HG03095 (cell line): ENCODE measurements around the gene XRN2.
"Not testable (repeated sequence)": the region's sequence is repeated elsewhere in the genome, so short reads cannot be mapped to it uniquely, and the experiment has no call there.

ENCODE experiments used
- ATAC-seq: cut with Tn5 transposase; IDR thresholded peaks from one replicate; pipeline ENCODE4 v1.9.1; 2021; ENCODE audit warnings: moderate library complexity; ENCODE audit not compliant: unreplicated experiment

The XRN2 gene

DNA sequence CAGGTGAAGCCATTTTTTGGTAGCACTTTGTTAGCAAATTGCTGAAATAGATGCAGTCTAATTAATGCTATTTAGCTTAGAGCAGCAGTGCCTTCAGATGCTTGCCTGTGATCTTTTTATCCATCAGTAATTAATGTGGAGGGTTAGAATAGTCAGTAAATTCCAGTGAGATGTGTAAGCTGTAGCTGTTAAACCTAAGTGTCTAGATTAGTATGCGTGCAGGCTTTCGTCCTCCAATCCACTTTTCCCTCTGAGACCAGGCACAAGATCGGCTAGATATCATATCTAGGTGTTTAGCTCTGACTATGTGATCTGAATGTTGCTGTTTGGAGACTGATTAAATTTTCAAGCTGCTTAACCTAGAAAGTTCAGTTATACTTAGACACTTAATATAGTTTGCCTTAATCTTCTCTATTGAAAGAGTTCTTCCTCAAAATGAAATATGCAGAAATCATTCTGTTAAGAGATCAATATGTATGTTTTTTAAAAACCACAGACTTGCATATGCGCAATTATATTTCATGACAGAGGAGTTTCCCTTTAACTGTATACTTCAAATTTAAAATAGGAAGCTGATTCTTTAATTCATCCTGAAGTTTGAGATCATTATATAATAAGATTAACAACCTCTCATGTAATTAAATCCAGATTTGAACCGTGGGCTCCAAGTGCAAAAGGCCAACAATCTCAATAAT lies 41.2 kb downstream of the XRN2 start:
- ATAC-seq: no peak

DNA sequence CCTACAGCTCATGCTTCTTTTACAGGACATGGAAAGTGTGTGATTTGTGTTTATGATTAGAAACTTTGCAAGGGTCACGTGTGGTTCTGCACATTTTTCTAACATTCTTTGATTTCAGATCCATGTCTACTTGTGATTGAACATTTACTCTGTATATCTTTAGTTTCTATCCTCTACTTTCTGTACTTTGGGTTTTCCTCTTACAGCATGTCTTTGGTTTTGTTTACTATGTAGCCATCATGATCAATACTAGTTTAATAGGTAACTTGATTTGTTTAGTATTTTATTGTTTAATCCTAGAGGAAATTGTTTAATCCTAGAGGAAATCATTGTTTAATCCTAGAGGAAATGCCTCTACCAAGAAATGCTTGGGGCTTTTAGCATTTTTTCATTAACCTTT lies 41.8 kb downstream of the XRN2 start:
- no peak for ATAC-seq

DNA sequence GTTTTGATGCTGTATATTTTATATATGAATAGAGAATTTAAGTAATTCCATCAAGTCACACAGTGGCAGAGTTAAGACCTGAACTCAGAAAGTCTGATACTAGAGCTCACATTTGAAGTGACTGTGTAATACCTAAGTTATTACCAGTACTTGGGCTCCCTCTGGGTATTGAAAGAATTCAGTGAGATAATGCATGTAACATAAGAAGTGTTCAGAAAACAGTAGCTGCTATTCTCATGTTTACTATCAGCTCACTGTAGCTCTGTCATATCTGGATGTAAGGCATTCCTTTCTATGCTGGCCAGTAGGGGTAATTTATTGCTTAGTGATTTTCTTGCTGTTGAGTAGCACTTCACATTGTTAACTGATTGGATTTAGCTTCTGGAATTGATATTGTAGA lies 49.6 kb downstream of the XRN2 start:
- no peak for ATAC-seq

DNA sequence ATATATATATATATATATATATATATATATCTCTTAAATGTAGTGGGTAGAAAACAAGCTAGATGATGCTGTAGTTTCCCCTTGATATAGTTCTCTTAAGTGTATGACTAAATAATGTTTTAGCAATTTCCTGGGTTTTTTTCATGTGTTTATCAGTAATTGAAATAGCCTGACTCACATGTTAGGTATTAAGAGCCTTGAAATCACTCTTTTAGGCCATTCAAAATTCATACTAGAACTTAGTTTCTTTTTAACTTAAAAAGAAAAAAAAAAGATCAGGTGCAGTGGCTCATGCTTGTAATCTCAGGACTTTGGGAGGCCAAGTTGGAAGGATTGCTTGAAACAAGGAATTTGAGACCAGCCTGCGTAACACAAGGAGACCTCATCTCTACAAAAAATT lies 50.1 kb downstream of the XRN2 start:
- no peak for ATAC-seq

DNA sequence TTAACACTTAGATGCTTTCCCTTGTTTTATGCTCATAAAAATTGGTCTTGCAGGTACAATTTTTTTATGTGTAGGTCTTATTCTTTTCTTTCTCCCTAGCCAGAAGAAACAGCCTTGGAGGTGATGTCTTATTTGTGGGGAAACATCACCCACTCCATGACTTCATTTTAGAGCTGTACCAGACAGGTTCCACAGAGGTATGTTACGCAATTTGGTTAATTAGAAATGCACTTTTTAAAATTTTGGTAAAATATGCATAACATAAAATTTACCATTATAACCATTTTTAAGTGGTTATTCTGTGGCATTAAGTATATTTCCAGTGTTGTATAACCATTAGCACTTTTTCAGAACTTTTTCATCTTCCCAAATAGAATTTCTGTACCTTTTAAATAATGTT lies 52.9 kb downstream of the XRN2 start:
- ATAC-seq: no peak

DNA sequence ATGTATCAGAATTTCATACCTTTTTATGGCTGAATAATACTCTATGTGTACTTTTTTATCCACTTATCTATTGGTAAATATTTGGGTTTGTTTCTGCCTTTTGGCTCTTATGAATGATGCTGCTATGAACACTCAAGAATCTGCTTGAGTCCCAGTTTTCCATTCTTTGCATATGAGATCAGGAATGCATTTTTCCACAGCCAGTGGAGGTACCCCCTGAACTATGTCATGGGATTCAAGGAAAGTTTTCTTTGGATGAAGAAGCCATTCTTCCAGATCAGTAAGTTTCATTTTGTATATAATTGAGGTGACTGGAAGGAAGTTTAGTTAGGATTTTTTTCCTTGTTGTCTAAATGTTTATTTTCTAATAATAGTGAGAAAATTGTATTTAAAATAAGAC lies 53.3 kb downstream of the XRN2 start:
- ATAC-seq: no peak

DNA sequence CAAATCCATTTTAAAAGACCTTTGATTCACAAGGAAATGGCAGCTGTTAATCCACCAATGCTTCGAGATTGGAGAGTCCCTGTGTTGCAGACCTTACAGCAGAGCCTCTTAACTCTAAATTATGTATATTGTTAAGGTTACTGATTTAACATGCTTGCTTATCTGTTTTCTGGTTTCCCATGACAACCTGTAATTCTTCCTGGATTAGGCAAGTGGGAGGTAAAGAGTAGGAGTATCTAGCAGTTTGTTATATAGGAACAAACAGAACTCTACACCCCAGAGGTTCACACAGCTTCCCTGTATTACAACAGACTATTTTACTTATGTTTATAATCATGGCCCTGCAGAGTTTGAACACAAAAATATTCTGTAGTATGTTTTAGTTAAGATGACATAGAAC lies 54.7 kb downstream of the XRN2 start:
- ATAC-seq: no peak

DNA sequence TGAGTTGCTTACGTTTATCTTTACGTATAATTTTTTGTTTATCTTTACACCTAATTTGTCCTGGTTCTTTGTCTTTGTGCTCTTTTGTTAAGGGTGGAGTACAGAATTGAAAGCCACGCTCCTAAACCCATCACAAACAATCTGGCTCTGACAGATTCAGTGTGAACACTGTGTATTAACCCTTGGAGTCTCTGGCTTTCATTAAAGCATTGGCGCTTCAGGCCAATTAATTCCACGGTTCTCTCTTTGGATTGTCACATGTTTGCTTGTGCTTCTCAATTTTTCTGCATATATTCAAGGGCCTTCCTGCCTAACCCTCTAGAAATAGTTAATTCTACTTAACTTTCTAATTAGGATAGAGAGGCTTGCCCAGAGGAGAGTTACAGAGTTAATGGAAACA lies 55.6 kb downstream of the XRN2 start:
- ATAC-seq: no peak

DNA sequence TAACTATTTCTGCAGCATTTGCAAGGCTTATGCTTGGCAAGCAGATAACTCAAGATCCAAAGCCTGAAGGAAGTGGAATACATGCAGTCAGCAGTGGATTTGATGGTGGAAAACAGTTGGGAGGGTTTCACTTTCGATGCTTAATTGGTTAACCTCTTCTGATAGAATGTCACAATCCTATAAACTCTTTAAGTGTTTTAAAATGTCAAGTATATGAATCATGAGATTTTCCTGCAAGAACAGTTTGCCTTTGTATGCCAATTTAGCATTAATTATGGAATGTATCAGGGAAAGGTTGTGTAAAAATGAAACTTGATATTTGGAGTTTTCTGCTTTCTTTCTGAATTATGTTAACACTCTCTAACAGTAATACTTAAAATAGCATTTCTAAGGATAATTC lies 57.6 kb downstream of the XRN2 start:
- no peak for ATAC-seq

DNA sequence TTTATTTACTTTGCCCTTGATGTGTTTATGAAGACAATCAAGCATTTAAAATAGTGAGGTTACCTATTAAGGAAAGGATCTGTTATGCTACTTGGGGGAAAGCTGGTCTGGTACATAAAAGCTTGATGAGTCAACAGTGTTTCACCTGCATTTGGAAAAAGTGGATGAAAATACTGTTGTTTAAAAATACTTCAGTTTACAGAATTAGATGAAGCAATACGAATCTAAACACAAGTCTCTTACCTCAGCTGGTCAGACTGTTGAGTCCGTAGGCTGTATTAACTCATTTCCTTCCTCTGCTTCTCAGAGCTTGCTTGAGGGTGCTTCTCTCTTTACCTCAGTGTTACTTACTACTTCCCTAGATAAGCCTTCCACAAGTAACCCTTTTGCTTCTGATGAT lies 58.1 kb downstream of the XRN2 start:
- no peak for ATAC-seq

DNA sequence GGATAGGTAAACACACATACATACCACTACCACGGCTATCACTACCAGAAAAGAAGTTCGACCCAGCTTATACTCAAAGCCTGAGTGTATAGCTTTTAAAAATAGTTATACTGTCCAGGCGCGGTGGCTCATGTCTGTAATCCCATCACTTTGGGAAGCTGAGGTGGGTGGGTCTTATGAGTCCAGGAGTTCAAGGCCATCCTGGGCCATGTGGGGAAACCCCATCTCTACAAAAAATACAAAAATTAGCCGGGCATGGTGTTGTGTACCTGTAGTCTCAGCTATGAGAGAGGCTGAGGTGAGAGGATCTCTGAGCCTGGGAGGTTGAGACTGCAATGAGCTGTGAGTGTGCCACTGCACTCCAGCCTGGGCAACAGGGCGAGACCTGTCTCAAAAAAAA lies 61.3 kb downstream of the XRN2 start:
- no peak for ATAC-seq

DNA sequence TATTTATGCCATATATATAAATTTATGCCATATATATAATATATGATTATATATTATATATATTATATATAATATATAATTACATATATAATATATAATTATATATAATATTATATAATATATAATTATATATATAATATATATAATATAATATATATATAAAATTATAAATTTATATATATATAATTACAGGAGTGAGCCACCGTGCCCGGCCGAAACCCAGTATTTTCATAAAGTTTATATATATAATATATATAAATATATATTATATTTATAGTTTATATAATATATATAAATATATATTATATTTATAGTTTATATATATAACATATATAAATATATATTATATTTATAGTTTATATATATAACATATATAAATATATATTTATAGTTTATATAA lies 62.6 kb downstream of the XRN2 start:
- no peak for ATAC-seq

DNA sequence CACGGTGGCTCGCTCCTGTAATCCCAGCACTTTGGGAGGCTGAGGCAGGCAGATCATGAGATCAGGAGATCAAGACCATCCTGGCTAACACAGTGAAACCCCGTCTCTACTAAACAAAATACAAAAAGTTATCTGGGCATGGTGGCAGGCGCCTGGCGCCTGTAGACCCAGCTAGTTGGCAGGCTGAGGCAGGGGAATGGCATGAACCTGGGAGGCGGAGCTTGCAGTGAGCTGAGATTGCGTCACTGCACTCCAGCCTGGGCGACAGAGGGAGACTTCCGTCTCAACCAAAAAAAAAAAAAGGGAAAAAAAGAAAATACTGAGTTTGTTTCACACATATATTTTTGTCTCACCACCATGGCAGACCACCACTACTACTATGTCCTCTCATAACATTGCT lies 63.1 kb downstream of the XRN2 start:
- ATAC-seq: not testable (repeated sequence)

DNA sequence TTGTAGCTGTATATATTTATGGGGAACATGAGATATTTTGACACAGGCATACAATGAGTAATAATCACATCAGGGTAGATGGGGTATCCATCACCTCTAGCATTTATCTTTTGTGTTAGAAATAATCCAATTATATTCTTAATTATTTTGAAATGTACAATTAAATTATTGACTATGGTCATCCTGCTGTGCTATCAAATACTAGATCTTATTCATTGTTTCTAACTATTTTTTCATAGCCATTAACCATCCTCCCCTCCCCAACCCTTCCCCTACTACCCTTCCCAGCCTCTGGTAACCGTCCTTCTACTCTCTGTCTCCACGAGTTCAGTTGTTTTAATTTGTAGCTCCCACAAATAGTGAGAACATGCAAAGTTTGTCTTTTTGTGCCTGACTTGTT lies 65.7 kb downstream of the XRN2 start:
- ATAC-seq: no peak

DNA sequence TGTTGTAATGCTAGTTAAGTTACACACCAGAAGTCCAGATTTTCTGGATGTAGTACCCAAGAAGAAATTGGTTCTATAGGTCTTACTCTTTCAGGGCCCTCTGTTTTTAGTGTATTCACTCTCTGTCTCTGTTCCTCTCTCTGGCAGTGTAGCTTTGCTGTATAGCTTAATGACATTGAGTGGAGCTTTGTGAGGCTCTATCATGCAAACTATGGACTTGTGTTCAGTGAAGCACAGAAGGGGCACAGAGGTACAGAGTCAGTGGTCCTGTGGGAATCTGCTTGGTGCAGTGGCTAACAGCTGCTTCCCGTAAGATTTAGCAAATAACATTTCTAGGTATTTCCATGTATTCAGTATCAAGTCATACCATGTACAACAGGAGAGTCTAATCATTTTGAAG lies 68.1 kb downstream of the XRN2 start:
- ATAC-seq: no peak

DNA sequence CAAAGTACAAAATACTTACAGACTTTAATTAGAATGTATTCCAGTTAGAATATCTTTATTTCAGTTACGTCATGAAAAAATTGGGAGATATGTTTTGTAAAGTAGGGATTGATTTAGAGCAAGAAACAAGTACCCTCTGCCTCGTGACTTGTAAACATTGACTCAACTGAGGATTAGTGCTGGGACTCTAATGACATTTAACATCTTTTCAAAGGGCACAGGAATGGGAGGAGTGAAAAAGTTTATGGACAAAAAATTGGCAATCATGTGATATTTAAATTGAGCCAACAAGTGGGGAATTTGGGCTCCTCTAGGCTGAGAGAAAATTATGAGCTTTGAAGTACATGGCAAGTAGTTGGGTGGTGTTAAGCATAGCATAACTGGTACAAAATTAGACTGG lies 68.9 kb downstream of the XRN2 start:
- no peak for ATAC-seq

DNA sequence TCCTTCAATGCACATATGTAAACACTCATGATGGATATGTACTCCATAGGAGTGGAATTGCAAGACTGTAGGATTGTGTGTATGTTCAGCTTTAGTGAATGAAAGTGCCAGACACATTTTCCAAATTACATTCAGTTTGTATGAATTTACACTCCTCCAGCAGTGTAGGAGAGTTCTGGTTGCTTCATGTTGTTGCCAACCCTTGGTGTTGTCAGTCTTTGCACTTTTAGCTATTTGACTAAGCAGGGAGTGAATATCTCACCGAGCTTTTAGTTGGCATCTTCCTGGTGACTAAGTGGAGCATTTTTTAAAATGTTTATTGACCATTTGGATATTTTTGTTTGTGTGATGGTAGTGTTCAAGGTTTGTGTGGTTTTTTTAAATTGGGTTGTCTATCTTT lies 70.3 kb downstream of the XRN2 start:
- ATAC-seq: no peak

DNA sequence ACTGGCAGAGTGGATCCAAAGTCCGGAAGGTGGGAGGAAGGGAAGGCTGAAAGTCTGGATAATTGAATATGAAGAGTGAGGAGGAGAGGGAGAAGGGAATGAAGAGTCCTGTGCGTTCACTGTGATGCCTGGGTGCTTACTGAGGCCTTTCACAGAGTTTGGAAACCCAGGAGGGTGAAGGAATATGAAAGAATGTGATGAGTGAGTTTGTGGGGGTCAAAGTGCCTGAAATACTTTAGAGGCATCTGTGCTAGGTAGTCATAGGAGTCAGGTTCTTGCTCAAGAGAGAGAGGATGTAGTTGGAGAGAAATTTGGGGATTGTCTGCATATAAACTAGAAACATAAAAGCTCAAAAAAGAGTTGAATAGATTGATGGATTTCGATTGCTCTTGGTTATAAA lies 73.5 kb downstream of the XRN2 start:
- ATAC-seq: no peak

DNA sequence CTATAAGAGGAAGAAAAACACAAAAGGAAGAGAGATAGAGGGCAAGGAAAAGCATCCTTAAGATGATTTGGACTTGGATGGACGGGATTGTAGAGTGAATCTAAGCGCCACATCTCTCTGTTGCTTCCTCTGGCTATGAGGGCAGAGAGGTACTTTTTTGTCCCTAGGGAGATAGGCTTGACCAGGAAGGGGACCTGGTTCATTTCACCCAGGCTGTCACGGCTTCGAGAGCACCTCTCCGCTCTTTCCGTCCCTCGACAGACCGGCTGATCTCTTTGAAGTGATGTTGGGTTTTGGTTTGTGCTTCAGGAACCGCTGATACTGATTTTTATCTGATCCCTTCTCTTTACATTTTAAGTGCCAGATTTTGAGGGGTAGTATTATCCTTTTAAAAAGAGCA lies 74.6 kb downstream of the XRN2 start:
- no peak for ATAC-seq

DNA sequence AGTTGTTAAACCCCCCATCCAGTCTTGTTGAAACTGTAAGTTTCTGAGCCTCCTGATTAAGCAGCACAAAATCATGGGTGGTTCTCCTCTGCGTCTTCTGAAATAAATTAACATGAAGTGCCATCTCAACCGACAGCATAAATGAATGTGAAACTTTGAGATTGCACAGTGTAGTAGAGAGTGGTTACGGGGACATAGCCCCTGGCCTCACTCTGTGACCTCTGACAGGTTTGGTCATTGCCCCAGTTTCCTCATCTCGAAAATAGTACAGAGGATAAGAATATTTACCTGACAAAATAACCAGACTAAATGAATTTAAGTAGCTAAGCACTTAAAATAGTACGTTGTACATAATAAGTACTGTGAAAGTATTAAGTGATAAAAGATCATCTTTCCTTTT lies 75.1 kb downstream of the XRN2 start:
- no peak for ATAC-seq

DNA sequence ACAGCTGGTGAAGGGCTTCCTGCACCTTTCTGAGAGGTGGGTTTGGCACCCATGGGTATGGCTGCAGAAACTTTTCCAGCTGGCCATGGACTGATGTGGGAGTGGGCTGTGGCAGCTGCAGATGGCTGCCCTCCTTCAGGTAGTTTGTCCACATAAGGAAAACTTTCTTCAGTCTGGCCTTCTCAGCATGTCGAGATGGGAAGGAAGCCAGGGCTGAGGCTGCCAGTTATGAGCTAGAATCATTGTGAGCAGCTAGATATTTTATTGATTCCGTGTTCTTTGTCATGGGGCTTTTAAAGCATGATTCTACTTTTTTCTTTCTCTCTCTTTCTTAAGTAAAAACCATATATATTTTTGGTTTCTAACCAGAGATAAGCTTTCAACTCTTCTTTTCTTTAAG lies 77.6 kb downstream of the XRN2 start:
- ATAC-seq: no peak

DNA sequence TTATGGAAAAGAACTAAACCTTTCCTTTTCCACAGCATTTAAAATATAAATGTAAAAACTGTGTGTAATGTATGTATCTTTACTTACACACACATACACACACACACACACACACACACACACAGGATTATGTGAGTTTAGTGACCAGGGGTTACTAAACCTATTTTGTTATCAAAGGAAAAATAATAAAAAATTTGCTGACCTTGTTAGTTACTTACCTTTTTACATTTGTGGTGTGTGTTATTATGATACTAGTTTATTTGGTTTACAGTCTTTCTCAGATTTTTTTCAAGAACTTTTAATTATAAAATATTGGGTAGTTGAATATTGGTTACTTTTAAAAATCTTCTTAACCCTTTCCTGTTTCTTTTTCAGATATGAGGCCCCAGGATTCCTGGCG lies 78.5 kb downstream of the XRN2 start:
- ATAC-seq: no peak

DNA sequence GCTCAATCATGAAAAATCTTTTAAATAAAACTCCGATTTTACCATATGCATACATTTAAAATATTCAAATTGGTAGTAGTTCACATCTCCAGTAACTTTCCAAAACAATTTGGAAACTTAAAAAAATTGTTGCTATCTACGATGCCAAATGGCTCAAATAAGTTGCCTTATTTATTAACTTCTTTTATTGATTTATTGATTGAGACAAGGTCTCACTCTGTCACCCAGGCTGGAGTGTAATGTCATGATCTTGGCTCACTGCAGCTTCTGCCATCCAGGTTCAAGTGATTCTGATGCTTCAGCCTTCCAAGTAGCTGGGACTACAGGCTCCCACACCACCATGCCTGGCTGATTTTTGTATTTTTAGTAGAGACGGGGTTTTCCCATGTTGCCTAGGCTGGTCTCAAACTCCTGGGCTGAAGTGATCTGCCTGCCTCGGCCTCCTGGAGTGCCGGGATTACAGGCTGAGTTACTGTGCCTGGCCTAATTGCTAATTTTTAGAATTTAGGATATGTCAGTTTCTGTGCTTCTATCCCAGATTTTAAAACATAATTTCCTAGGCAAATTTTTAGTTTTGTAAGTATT lies 81.3 kb downstream of the XRN2 start:
- no peak for ATAC-seq
